SK-N-SH (cell line): ENCODE results near the gene SH3D21.

Source experiments
- CTCF ChIP-seq: fragments of 200-600 bp; sonication (generic); IDR thresholded peaks from 2 replicates; pipeline ENCODE4 v1.6.1; 2017; ENCODE audit warnings: antibody characterized with exemption, mild to moderate bottlenecking, moderate library complexity
- MAX ChIP-seq: IDR thresholded peaks from 2 replicates; pipeline ENCODE4 v1.4.0; 2012; ENCODE audit warnings: low read depth
- USF1 ChIP-seq: IDR thresholded peaks from 2 replicates; pipeline ENCODE4 v1.4.0; 2012; ENCODE audit warnings: low read depth, borderline replicate concordance

- TF ChIP-seq CTCF = no peak
- TF ChIP-seq USF1 = no peak
- no peak for TF ChIP-seq MAX
Measured at GRCh38 chr1:36343651-36344394, 37.7 kb downstream of the SH3D21 start.
